ENCODE measurements around the gene HOXA3.

GRCh38 chr7:27118580-27118979, 33.8 kb downstream of the HOXA3 start:
- TF ChIP-seq POLR2A (IDR thresholded peaks at IDR 0.05) = no peak
- no peak for TF ChIP-seq CTCF (IDR thresholded peaks at IDR 0.05)
- TF ChIP-seq POLR2AphosphoS5 (IDR thresholded peaks at IDR 0.05) = no peak
